HEK293 (cell line): Measurements from ENCODE around the gene HS3ST4.

Experiments
- CTCF ChIA-PET: fragments of 350-600 bp; formaldehyde crosslinking; extraction: SDS; loops from one replicate; lab custom pipeline; 2021; ENCODE audit warnings: antibody characterized with exemption; lab: Yijun Ruan, JAX
- POLR2A ChIA-PET: fragments of 300-600 bp; formaldehyde crosslinking; extraction: SDS; loops from one replicate; lab custom pipeline; 2020; ENCODE audit warnings: antibody characterized with exemption, inconsistent platforms; lab: Yijun Ruan, JAX
- H3K27ac ChIP-seq: fragments of 200-500 bp; sonication (Bioruptor generic); 2 replicates; pipeline ENCODE4 v1.5.1; 2014; ENCODE audit warnings: low read depth, low read length, control low read depth, inconsistent platforms; ENCODE audit errors: extremely low read depth
- H3K36me3 ChIP-seq, 2 experiments: fragments of 200-500 bp in 1 of 2; sonication (Bioruptor generic) in 1 of 2; 1 replicate in 1 of 2; 2 replicates in 1 of 2; pipeline ENCODE4 v1.5.1; 2014 to 2017; ENCODE audit warnings: inconsistent platforms in 2 of 2, low read length in 2 of 2; ENCODE audit not compliant: control insufficient read depth in 2 of 2, insufficient read depth in 1 of 2
- H3K4me1 ChIP-seq: fragments of 200-500 bp; sonication (Bioruptor generic); 2 replicates; pipeline ENCODE4 v1.5.1; 2014; ENCODE audit warnings: mild to moderate bottlenecking, low read length, inconsistent platforms; ENCODE audit not compliant: control insufficient read depth, insufficient read depth
- H3K4me3 ChIP-seq: 2 replicates; pipeline ENCODE4 v1.5.1; 2011; ENCODE audit warnings: low read depth, mild to moderate bottlenecking, control low read depth, low read length, moderate library complexity
- H3K9me3 ChIP-seq: fragments of 200-500 bp; sonication (Bioruptor generic); 2 replicates; pipeline ENCODE4 v1.5.1; 2014; ENCODE audit warnings: low read depth, low read length, inconsistent platforms; ENCODE audit not compliant: control insufficient read depth, insufficient read depth
- BCL11A ChIP-seq: fragments of 450-650 bp; formaldehyde crosslinking; IDR thresholded peaks from 2 replicates; pipeline ENCODE4 v1.5.1; 2016; ENCODE audit warnings: low read depth, missing biosample characterization, missing genetic modification characterization
- GFI1B ChIP-seq: fragments of 450-650 bp; formaldehyde crosslinking; IDR thresholded peaks from 2 replicates; pipeline ENCODE4 v1.5.1; 2016; ENCODE audit warnings: missing biosample characterization, missing genetic modification characterization
- IKZF3 ChIP-seq: fragments of 450-650 bp; IDR thresholded peaks from 2 replicates; pipeline ENCODE4 v1.5.0; 2018; ENCODE audit warnings: missing biosample characterization, mild to moderate bottlenecking, missing genetic modification characterization, moderate library complexity
- INSM2 ChIP-seq: fragments of 450-650 bp; formaldehyde crosslinking; IDR thresholded peaks from 2 replicates; pipeline ENCODE4 v1.5.1; 2016; ENCODE audit warnings: missing biosample characterization, missing genetic modification characterization
- KLF1 ChIP-seq: fragments of 450-650 bp; formaldehyde crosslinking; IDR thresholded peaks from 2 replicates; pipeline ENCODE4 v1.5.1; 2016; ENCODE audit warnings: missing biosample characterization, missing genetic modification characterization
- KLF10 ChIP-seq: fragments of 450-650 bp; IDR thresholded peaks from 2 replicates; pipeline ENCODE4 v1.5.1; 2018; ENCODE audit warnings: missing biosample characterization, mild to moderate bottlenecking, missing genetic modification characterization
- REPIN1 ChIP-seq: fragments of 450-650 bp; formaldehyde crosslinking; IDR thresholded peaks from 2 replicates; pipeline ENCODE4 v1.5.1; 2017; ENCODE audit warnings: missing biosample characterization, missing genetic modification characterization, low read depth
- SCRT1 ChIP-seq: fragments of 450-650 bp; formaldehyde crosslinking; IDR thresholded peaks from 2 replicates; pipeline ENCODE4 v1.5.1; 2016; ENCODE audit warnings: missing biosample characterization, missing genetic modification characterization, borderline replicate concordance
- SCRT2 ChIP-seq: fragments of 450-650 bp; formaldehyde crosslinking; IDR thresholded peaks from 2 replicates; pipeline ENCODE4 v1.5.1; 2016; ENCODE audit warnings: missing biosample characterization, missing genetic modification characterization
- SP3 ChIP-seq: fragments of 450-650 bp; formaldehyde crosslinking; IDR thresholded peaks from 2 replicates; pipeline ENCODE4 v1.5.1; 2016; ENCODE audit warnings: missing biosample characterization, missing genetic modification characterization
- ZBTB1 ChIP-seq: fragments of 450-650 bp; formaldehyde crosslinking; IDR thresholded peaks from 2 replicates; pipeline ENCODE4 v1.5.1; 2016; ENCODE audit warnings: missing biosample characterization, missing genetic modification characterization
- ZBTB48 ChIP-seq: fragments of 450-650 bp; formaldehyde crosslinking; IDR thresholded peaks from 2 replicates; pipeline ENCODE4 v1.5.1; 2016; ENCODE audit warnings: missing biosample characterization, missing genetic modification characterization
- ZFP37 ChIP-seq: fragments of 450-650 bp; formaldehyde crosslinking; IDR thresholded peaks from 2 replicates; pipeline ENCODE4 v1.5.1; 2016; ENCODE audit warnings: missing biosample characterization, missing genetic modification characterization
- ZNF132 ChIP-seq: fragments of 450-650 bp; formaldehyde crosslinking; IDR thresholded peaks from 2 replicates; pipeline ENCODE4 v1.5.1; 2017; ENCODE audit warnings: missing biosample characterization, missing genetic modification characterization, borderline replicate concordance
- ZNF146 ChIP-seq: fragments of 450-650 bp; formaldehyde crosslinking; IDR thresholded peaks from 2 replicates; pipeline ENCODE4 v1.5.1; 2016; ENCODE audit warnings: missing biosample characterization, missing genetic modification characterization
- ZNF155 ChIP-seq: fragments of 450-650 bp; formaldehyde crosslinking; IDR thresholded peaks from 2 replicates; pipeline ENCODE4 v1.5.1; 2016; ENCODE audit warnings: missing biosample characterization, missing genetic modification characterization
- ZNF266 ChIP-seq: fragments of 450-650 bp; formaldehyde crosslinking; IDR thresholded peaks from 2 replicates; pipeline ENCODE4 v1.5.1; 2016; ENCODE audit warnings: missing biosample characterization, missing genetic modification characterization, low read depth
- ZNF37A ChIP-seq: fragments of 450-650 bp; IDR thresholded peaks from 2 replicates; pipeline ENCODE4 v1.5.1; 2018; ENCODE audit warnings: missing biosample characterization, missing genetic modification characterization
- ZNF48 ChIP-seq: fragments of 450-650 bp; formaldehyde crosslinking; IDR thresholded peaks from 2 replicates; pipeline ENCODE4 v1.5.1; 2016; ENCODE audit warnings: missing biosample characterization, missing genetic modification characterization
- ZNF488 ChIP-seq: fragments of 450-650 bp; formaldehyde crosslinking; IDR thresholded peaks from 2 replicates; pipeline ENCODE4 v1.5.1; 2016; ENCODE audit warnings: missing biosample characterization, missing genetic modification characterization
- ZNF501 ChIP-seq: fragments of 450-650 bp; formaldehyde crosslinking; IDR thresholded peaks from 2 replicates; pipeline ENCODE4 v1.5.1; 2016; ENCODE audit warnings: missing biosample characterization, missing genetic modification characterization
- ZNF510 ChIP-seq: fragments of 450-650 bp; formaldehyde crosslinking; IDR thresholded peaks from 2 replicates; pipeline ENCODE4 v1.5.1; 2018; ENCODE audit warnings: mild to moderate bottlenecking, missing genetic modification characterization, missing biosample characterization; ENCODE audit not compliant: insufficient replicate concordance
- ZNF529 ChIP-seq: fragments of 450-650 bp; formaldehyde crosslinking; IDR thresholded peaks from 2 replicates; pipeline ENCODE4 v1.5.1; 2017; ENCODE audit warnings: missing genetic modification characterization, missing biosample characterization; ENCODE audit not compliant: insufficient replicate concordance
- ZNF600 ChIP-seq: fragments of 450-650 bp; formaldehyde crosslinking; IDR thresholded peaks from 2 replicates; pipeline ENCODE4 v1.5.1; 2016; ENCODE audit warnings: missing biosample characterization, missing genetic modification characterization
- ZNF621 ChIP-seq: fragments of 450-650 bp; formaldehyde crosslinking; IDR thresholded peaks from 2 replicates; pipeline ENCODE4 v1.5.1; 2017; ENCODE audit warnings: missing biosample characterization, missing genetic modification characterization
- ZNF747 ChIP-seq: fragments of 450-650 bp; formaldehyde crosslinking; IDR thresholded peaks from 2 replicates; pipeline ENCODE4 v1.5.1; 2016; ENCODE audit warnings: missing biosample characterization, missing genetic modification characterization
- ZNF843 ChIP-seq: fragments of 450-650 bp; formaldehyde crosslinking; IDR thresholded peaks from 2 replicates; pipeline ENCODE4 v1.5.1; 2016; ENCODE audit warnings: missing biosample characterization, missing genetic modification characterization
- ZSCAN16 ChIP-seq: fragments of 450-650 bp; formaldehyde crosslinking; IDR thresholded peaks from 2 replicates; pipeline ENCODE4 v1.5.1; 2016; ENCODE audit warnings: missing biosample characterization, missing genetic modification characterization
- ZSCAN4 ChIP-seq: fragments of 450-650 bp; formaldehyde crosslinking; IDR thresholded peaks from 2 replicates; pipeline ENCODE4 v1.5.1; 2017; ENCODE audit warnings: missing biosample characterization, missing genetic modification characterization

The HS3ST4 gene

GRCh38 chr16:26129997-26130396 is 438.2 kb downstream of the HS3ST4 start:
- H3K4me1 ChIP-seq: no peaks in the 10 kb centered on the region
- H3K4me3 ChIP-seq: no peak overlapping the region
- ChIA-PET POLR2A (no interaction called here), CTCF (no interaction called here)
- H3K36me3 ChIP-seq: no peaks in the 10 kb centered on the region
- no peak for TF ChIP-seq SP3
- no peak for TF ChIP-seq INSM2
- no peak for TF ChIP-seq ZNF529 (tag by site-specific recombination)
- no peak for TF ChIP-seq ZNF501 (tag by site-specific recombination)
- no peak for TF ChIP-seq SCRT1 (tag by site-specific recombination)
- TF ChIP-seq ZNF510 (tag by site-specific recombination): no peak
- TF ChIP-seq ZNF843 (tag by site-specific recombination): no peak
- no peak for TF ChIP-seq ZNF48 (tag by site-specific recombination)
- TF ChIP-seq SCRT2 (tag by site-specific recombination): no peak
- no peak for TF ChIP-seq ZNF155 (tag by site-specific recombination)
- H3K27ac ChIP-seq: no peak overlapping the region
- H3K9me3 ChIP-seq: no peaks in the 10 kb centered on the region

- Histone ChIP-seq H3K27ac (no peak overlapping the region), H3K4me3 (no peak overlapping the region), H3K9me3 (no peaks in the 10 kb centered on the region), H3K36me3 (no peaks in the 10 kb centered on the region), H3K4me1 (no peaks in the 10 kb centered on the region)
- POLR2A ChIA-PET: no interaction called here
- TF ChIP-seq IKZF3 (tag by site-specific recombination): no peak
- TF ChIP-seq ZBTB1: no peak
- TF ChIP-seq KLF10 (tag by site-specific recombination): no peak
- no peak for TF ChIP-seq BCL11A (tag by site-specific recombination)
- TF ChIP-seq ZFP37: no peak
- no peak for TF ChIP-seq ZNF132 (tag by site-specific recombination)
- TF ChIP-seq ZNF621: no peak
- TF ChIP-seq REPIN1: no peak
- no peak for TF ChIP-seq ZSCAN16 (tag by site-specific recombination)
- CTCF ChIA-PET: no interaction called here
These were observed 441.8 kb downstream of the HS3ST4 start for GRCh38 chr16:26133416-26134093.

- H3K36me3 ChIP-seq: no peaks in the 10 kb centered on the region
- H3K4me1 ChIP-seq: no peaks in the 10 kb centered on the region
- no peaks in the 10 kb centered on the region for H3K9me3 ChIP-seq
- H3K4me3 ChIP-seq: no peak overlapping the region
- H3K27ac ChIP-seq: no peak overlapping the region
- ChIA-PET POLR2A (no interaction called here), CTCF (no interaction called here)
- TF ChIP-seq IKZF3 (tag by site-specific recombination): no peak
These were observed 442.8 kb downstream of the HS3ST4 start for GRCh38 chr16:26134588-26134987.

- CTCF ChIA-PET: interaction anchor here (0.7 kb wide), 1 partner anchor 282 kb away, joined by 3 read pairs; no protein-coding TSS in a partner anchor
These were observed 446.2 kb downstream of the HS3ST4 start for GRCh38 chr16:26137956-26138355.

More at GRCh38 chr16:26137956-26138355, 446.2 kb downstream of the HS3ST4 start:
- Histone ChIP-seq H3K27ac (no peak overlapping the region), H3K9me3 (no peaks in the 10 kb centered on the region), H3K36me3 (no peaks in the 10 kb centered on the region), H3K4me1 (no peaks in the 10 kb centered on the region), H3K4me3 (no peak overlapping the region)
- TF ChIP-seq ZNF488 (tag by site-specific recombination) (no peak), ZNF146 (tag by site-specific recombination) (no peak), ZBTB48 (no peak), ZNF747 (tag by site-specific recombination) (no peak), ZSCAN4 (no peak), KLF1 (tag by site-specific recombination) (no peak), ZNF37A (no peak), ZNF266 (tag by site-specific recombination) (no peak), BCL11A (tag by site-specific recombination) (no peak), GFI1B (tag by site-specific recombination) (no peak), ZNF600 (tag by site-specific recombination) (no peak)
- POLR2A ChIA-PET: no interaction called here
